H1 (cell line): ENCODE data around the gene BSCL2. TPM values are rescaled to one million over a fixed set of nuclear protein-coding genes. Genes with fewer than 3 reads are reported as not detected.

ENCODE experiments used
- CTCF ChIA-PET: fragments of 300-600 bp; sonication (Branson Sonifier 250); formaldehyde crosslinking; loops from one replicate; lab custom pipeline; 2021; ENCODE audit not compliant: partially characterized antibody; lab: Charles Lee
- POLR2A ChIA-PET: fragments of 300-600 bp; sonication (Branson Sonifier 250); formaldehyde crosslinking; loops from one replicate; lab custom pipeline; 2021; ENCODE audit warnings: inconsistent platforms; ENCODE audit not compliant: partially characterized antibody; lab: Charles Lee
- DNase-seq, 2 experiments: peaks; one replicate each; pipeline versions ENCODE4 v3.0.0 to v3.0.0-alpha.2; 2010 to 2022; ENCODE audit warnings: low spot score in 2 of 2, low read depth in 1 of 2, mixed read lengths in 1 of 2
- FAIRE-seq: peaks from 2 replicates; lab custom pipeline; 2011; peaks lifted over from hg19 to GRCh38; lab: Jason Lieb, UNC
- H2AFZ ChIP-seq: 2 replicates; pipeline ENCODE4 v1.8.1; 2012; ENCODE audit warnings: low read length, inconsistent platforms
- H2AK5ac ChIP-seq: 2 replicates; pipeline ENCODE4 v1.6.1; 2013; ENCODE audit warnings: low read depth, low read length
- H2BK120ac ChIP-seq: replicated peaks from 2 replicates; pipeline ENCODE3; 2013; ENCODE audit warnings: low read depth, low read length, inconsistent platforms
- H2BK12ac ChIP-seq: 2 replicates; pipeline ENCODE4 v1.6.1; 2013; ENCODE audit warnings: low read depth, low read length
- H2BK15ac ChIP-seq: 2 replicates; pipeline ENCODE4 v1.6.1; 2013; ENCODE audit warnings: low read length
- H2BK20ac ChIP-seq: 2 replicates; pipeline ENCODE4 v1.6.1; 2013; ENCODE audit warnings: low read length
- H2BK5ac ChIP-seq: 2 replicates; pipeline ENCODE4 v1.6.1; 2013; ENCODE audit warnings: low read depth, low read length
- H3K14ac ChIP-seq: 2 replicates; pipeline ENCODE4 v1.6.1; 2013; ENCODE audit warnings: inconsistent platforms; ENCODE audit not compliant: insufficient read length
- H3K18ac ChIP-seq: 2 replicates; pipeline ENCODE4 v1.6.1; 2013; ENCODE audit warnings: low read length; ENCODE audit errors: extremely low read depth
- H3K23ac ChIP-seq: 2 replicates; pipeline ENCODE4 v1.6.1; 2013; ENCODE audit warnings: inconsistent platforms; ENCODE audit not compliant: insufficient read length
- H3K23me2 ChIP-seq: 2 replicates; pipeline ENCODE4 v1.6.1; 2013; ENCODE audit warnings: low read depth, low read length
- H3K27ac ChIP-seq: 2 replicates; pipeline ENCODE4 v1.6.1; 2011; ENCODE audit warnings: low read depth, low read length, inconsistent platforms
- H3K27me3 ChIP-seq, 4 experiments: replicated peaks in 1 of 4; 1 replicate in 1 of 4; 2 replicates in 3 of 4; pipeline versions ENCODE4 v1.6.1 to v1.8.1; 2011 to 2013; ENCODE audit warnings: low read length in 3 of 4, mild to moderate bottlenecking in 3 of 4, inconsistent platforms in 2 of 4, mixed read lengths in 2 of 4, moderate library complexity in 1 of 4; ENCODE audit not compliant: control insufficient read depth in 3 of 4, insufficient read depth in 3 of 4; ENCODE audit errors: extremely low read depth in 1 of 4
- H3K36me3 ChIP-seq, 4 experiments: 2 replicates each; pipeline versions ENCODE4 v1.6.1 to v1.8.1; 2011 to 2013; ENCODE audit warnings: mild to moderate bottlenecking in 4 of 4, low read length in 3 of 4, moderate library complexity in 2 of 4, control low read depth in 1 of 4, inconsistent platforms in 1 of 4; ENCODE audit not compliant: insufficient read depth in 4 of 4, control insufficient read depth in 2 of 4
- H3K4ac ChIP-seq: replicated peaks from 2 replicates; pipeline ENCODE3; 2013; ENCODE audit warnings: low read length, low read depth, mixed read lengths, inconsistent platforms; ENCODE audit not compliant: insufficient read length
- H3K4me1 ChIP-seq, 4 experiments: replicated peaks in 1 of 4; 1 replicate in 1 of 4; 2 replicates in 3 of 4; pipeline versions ENCODE4 v1.6.1 to v1.8.1; 2011 to 2013; ENCODE audit warnings: low read length in 3 of 4, inconsistent platforms in 2 of 4, mixed read lengths in 1 of 4; ENCODE audit not compliant: insufficient read depth in 4 of 4, control insufficient read depth in 3 of 4
- H3K4me2 ChIP-seq, 2 experiments: 2 replicates each; pipeline versions ENCODE4 v1.6.1 to v1.8.1; 2011 to 2013; ENCODE audit warnings: low read depth in 2 of 2, low read length in 2 of 2, control low read depth in 1 of 2, inconsistent platforms in 1 of 2, mild to moderate bottlenecking in 1 of 2; ENCODE audit not compliant: insufficient read depth in 1 of 2
- H3K4me3 ChIP-seq, 4 experiments: fragments of 200-600, 300-600 bp in 1 of 4; sonication (generic), shearing (Covaris generic), sonication (Bioruptor Twin) in 1 of 4; 2 replicates each; pipeline versions ENCODE4 v1.5.1 to v1.8.1; 2011 to 2016; ENCODE audit warnings: low read length in 4 of 4, low read depth in 3 of 4, control low read depth in 2 of 4, inconsistent platforms in 2 of 4, mild to moderate bottlenecking in 2 of 4, mixed read lengths in 1 of 4, moderate library complexity in 1 of 4; ENCODE audit not compliant: insufficient read depth in 2 of 4; ENCODE audit errors: extremely low read depth in 1 of 4
- H3K56ac ChIP-seq: replicated peaks from 2 replicates; pipeline ENCODE3; 2013; ENCODE audit warnings: low read depth, mild to moderate bottlenecking, mixed read lengths, low read length, inconsistent platforms; ENCODE audit not compliant: insufficient read length
- H3K79me1 ChIP-seq: 2 replicates; pipeline ENCODE4 v1.6.1; 2013; ENCODE audit warnings: low read depth, low read length, control low read depth
- H3K79me2 ChIP-seq, 2 experiments: 2 replicates each; pipeline versions ENCODE4 v1.6.1 to v1.8.1; 2012 to 2013; ENCODE audit warnings: low read length in 2 of 2, mild to moderate bottlenecking in 2 of 2, inconsistent platforms in 1 of 2; ENCODE audit not compliant: insufficient read depth in 2 of 2, control insufficient read depth in 1 of 2
- H3K9ac ChIP-seq, 4 experiments: replicated peaks in 1 of 4; 1 replicate in 1 of 4; 2 replicates in 3 of 4; pipeline versions ENCODE4 v1.6.1 to v1.8.1; 2011 to 2013; ENCODE audit warnings: low read depth in 3 of 4, low read length in 3 of 4, control low read depth in 2 of 4, mild to moderate bottlenecking in 2 of 4, moderate library complexity in 2 of 4, inconsistent platforms in 1 of 4; ENCODE audit errors: extremely low read depth in 1 of 4
- H3K9me3 ChIP-seq, 2 experiments: 2 replicates each; pipeline versions ENCODE4 v1.6.1 to v1.8.1; 2012 to 2013; ENCODE audit warnings: mild to moderate bottlenecking in 2 of 2, moderate library complexity in 2 of 2, control low read depth in 1 of 2, inconsistent platforms in 1 of 2, low read depth in 1 of 2, low read length in 1 of 2, mixed read lengths in 1 of 2; ENCODE audit not compliant: insufficient read depth in 2 of 2
- H4K20me1 ChIP-seq, 2 experiments: replicated peaks in 1 of 2; 2 replicates each; pipeline versions ENCODE3 to v1.8.1; 2011 to 2013; ENCODE audit warnings: inconsistent platforms in 2 of 2, low read length in 2 of 2, mild to moderate bottlenecking in 1 of 2; ENCODE audit not compliant: insufficient read depth in 2 of 2, control insufficient read depth in 1 of 2
- H4K5ac ChIP-seq: 2 replicates; pipeline ENCODE4 v1.6.1; 2013; ENCODE audit warnings: low read length, low read depth, mixed read lengths, inconsistent platforms; ENCODE audit not compliant: insufficient read length
- H4K8ac ChIP-seq: 2 replicates; pipeline ENCODE4 v1.8.0; 2013; ENCODE audit warnings: mild to moderate bottlenecking, moderate library complexity, low read length, inconsistent platforms; ENCODE audit not compliant: insufficient read depth; ENCODE audit errors: extremely low read depth
- H4K91ac ChIP-seq: replicated peaks from 2 replicates; pipeline ENCODE3; 2013; ENCODE audit warnings: low read length, mixed read lengths, inconsistent platforms; ENCODE audit not compliant: insufficient read length
- ASH2L ChIP-seq: fragments of 200-600, 300-600 bp; sonication (generic); IDR thresholded peaks from one replicate; pipeline ENCODE4 v1.7.1; 2017; ENCODE audit warnings: low read length
- EZH2 ChIP-seq: fragments of 200-600 bp; sonication (generic); IDR thresholded peaks from 2 replicates; pipeline ENCODE4 v1.7.1; 2012; ENCODE audit warnings: low read depth, mild to moderate bottlenecking, moderate library complexity, low read length, inconsistent platforms; ENCODE audit not compliant: severe bottlenecking
- HDAC2 ChIP-seq, 2 experiments: fragments of 300-600 bp in 1 of 2; sonication (generic) in 1 of 2; IDR thresholded peaks; 2 replicates each; pipeline ENCODE4 v1.6.1; 2011 to 2012; ENCODE audit warnings: low read depth in 2 of 2, low read length in 2 of 2, mild to moderate bottlenecking in 2 of 2, moderate library complexity in 2 of 2, borderline replicate concordance in 1 of 2, inconsistent platforms in 1 of 2
- HDAC6 ChIP-seq: IDR thresholded peaks from one replicate; pipeline ENCODE4 v1.7.1; 2012; ENCODE audit warnings: low read depth, mild to moderate bottlenecking, inconsistent platforms, low read length, moderate library complexity
- WGBS, 2 experiments: shearing (Covaris generic) in 1 of 2; methylation state at CpG; one replicate each; pipeline versions ENCODE4 v1.1.6 to v1.1.7; 2013 to 2015; ENCODE audit warnings: low lambda C conversion rate in 2 of 2, mixed read lengths in 2 of 2, inconsistent platforms in 1 of 2, low coverage in 1 of 2, missing lambda C conversion rate in 1 of 2; ENCODE audit not compliant: insufficient replicate concordance in 2 of 2, insufficient coverage in 1 of 2, insufficient read length in 1 of 2; ENCODE audit errors: extremely low coverage in 1 of 2, missing lambda C conversion rate in 1 of 2; 5-methylcytosine and 5-hydroxymethylcytosine counted together
- polyA plus RNA-seq, 7 experiments: library from polyadenylated mRNA; depleted of rRNA in 3 of 7; stranded (reverse) in 5 of 7; unstranded in 2 of 7; fragments of >200 nt in 5 of 7; fragments of 200-250 nt in 2 of 7; gene quantifications; 1 replicate in 5 of 7; 2 replicates in 1 of 7; 4 replicates in 1 of 7; pipeline versions ENCODE4 v1.2.1 to v1.2.3, GENCODE V29; 2011 to 2013; ENCODE audit warnings: missing spikeins in 2 of 7, mixed read lengths in 2 of 7
- total RNA-seq: library from RNA; stranded (reverse); fragmentation: NEBNext Ultra II Directional; extraction: Animal tissue kit (Norgen Biotek cat#: 25700); gene quantifications from 2 replicates; pipeline ENCODE4 v1.2.1, GENCODE V29; 2021
- TF ChIP-seq, protein P1 (sequence below): IDR thresholded peaks from 2 replicates; pipeline ENCODE4 v1.6.1; 2012; ENCODE audit warnings: inconsistent platforms

Gene BSCL2
- total and polyA plus RNA-seq, 2 of the 8 experiments (the other 6 are each of a cell fraction or from before 2014, with no cell fraction given) = 59.5 to 264 TPM

DNA sequence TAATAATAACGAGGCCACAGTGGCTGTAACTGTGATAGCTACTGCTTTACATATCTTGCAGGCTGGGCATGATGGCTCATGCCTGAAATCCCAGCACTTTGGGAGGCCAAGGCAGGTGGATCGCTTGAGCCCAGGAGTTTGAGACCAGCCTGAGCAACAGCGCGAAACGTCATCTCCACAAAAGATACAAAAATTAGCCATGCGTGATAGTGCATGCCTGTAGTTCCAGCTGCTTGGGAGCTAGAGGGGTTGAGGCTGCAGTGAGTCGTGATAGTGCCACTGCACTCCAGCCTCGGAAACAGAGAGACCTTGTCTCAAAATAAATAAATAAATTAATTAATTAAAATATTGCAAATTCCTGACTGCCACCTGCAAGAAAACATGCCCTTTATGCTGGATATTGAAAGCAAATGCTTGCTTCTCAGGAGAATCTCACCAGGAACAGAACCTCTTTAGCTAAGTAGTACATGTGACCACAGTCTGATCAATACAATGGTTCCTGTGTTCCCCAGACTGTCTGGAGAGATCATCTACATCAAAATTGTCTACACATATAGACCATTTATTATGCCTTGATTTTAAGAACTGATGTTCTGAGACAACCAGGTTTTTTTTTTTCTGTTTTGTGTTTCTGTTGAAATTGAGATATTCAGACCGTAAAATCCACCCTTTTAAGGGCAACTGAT lies 40.4 kb upstream of the BSCL2 start:
- Histone ChIP-seq H2BK15ac (no peak overlapping the region), H4K5ac (no peak overlapping the region), H4K8ac (no peak overlapping the region), H2BK12ac (no peak overlapping the region), H2BK20ac (no peak overlapping the region), H4K91ac (no peak overlapping the region), H3K79me1 (peaks cover 8% of the 10 kb centered on the region), H3K9ac (no peak overlapping the region), H3K4me1 (no peaks in the 10 kb centered on the region), H2BK120ac (no peak overlapping the region), H3K36me3 (peaks cover 8 to 26% (median 13%) of the 10 kb centered on the region in 4 experiments), H3K4ac (no peak overlapping the region), H3K18ac (no peak overlapping the region), H3K4me3 (no peak overlapping the region), H2AFZ (no peak overlapping the region), H3K9me3 (no peaks in the 10 kb centered on the region), H3K23me2 (no peaks in the 10 kb centered on the region), H2AK5ac (no peak overlapping the region), H3K14ac (no peak overlapping the region), H3K27ac (no peak overlapping the region), H3K27me3 (no peaks in the 10 kb centered on the region), H3K4me2 (no peak overlapping the region), H3K23ac (no peak overlapping the region), H4K20me1 (peaks cover 6 to 15% of the 10 kb centered on the region in 2 experiments), H2BK5ac (no peak overlapping the region), H3K79me2 (peaks cover 2 to 29% of the 10 kb centered on the region in 2 experiments), H3K56ac (no peak overlapping the region)
- FAIRE-seq (no peak), DNase-seq (no peak)
- TF ChIP-seq HDAC6 (no peak), ASH2L (no peak), HDAC2 (IDR thresholded peaks at IDR 0.05; ENCODE audit: borderline replicate concordance in 1 of 2, low read depth in 2 of 2, low read length in 2 of 2) (no peak), EZH2 (no peak)
- TF ChIP-seq, protein P1, sequence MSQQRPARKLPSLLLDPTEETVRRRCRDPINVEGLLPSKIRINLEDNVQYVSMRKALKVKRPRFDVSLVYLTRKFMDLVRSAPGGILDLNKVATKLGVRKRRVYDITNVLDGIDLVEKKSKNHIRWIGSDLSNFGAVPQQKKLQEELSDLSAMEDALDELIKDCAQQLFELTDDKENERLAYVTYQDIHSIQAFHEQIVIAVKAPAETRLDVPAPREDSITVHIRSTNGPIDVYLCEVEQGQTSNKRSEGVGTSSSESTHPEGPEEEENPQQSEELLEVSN = no peak
- ChIA-PET CTCF (interaction anchor here (0.6 to 7.9 kb wide), 6 partner anchors 8 to 133 kb away, joined by 3 to 40 read pairs (median 5); partner anchors contain the start of genes POLR2G and SLC3A2), POLR2A (interaction anchor here (0.6 to 16.9 kb wide), 15 partner anchors 10 to 174 kb away, joined by 3 to 192 read pairs (median 6); partner anchors contain the start of genes EEF1G, HNRNPUL2, POLR2G and TAF6L)
- WGBS, 2 experiments = 95% methylated on average over 9 of the region's 9 CpGs; no CpG with 5 or more reads in 1 of the 2 experiments
